Measurements from ENCODE around the gene PDE4B. TPM values are rescaled to one million over a fixed set of nuclear protein-coding genes. Genes with fewer than 3 reads are reported as not detected.

Gene PDE4B
- total RNA-seq, 2 experiments from 2014 or later: 23.4 to 26.2 TPM

GRCh38 chr1:66208632-66209031 is 415.9 kb downstream of the PDE4B start:
- intact Hi-C loops (cut with micrococcal nuclease): no loop called here
- H3K4me3 Mint-ChIP-seq: no peak overlapping the region
- no peak overlapping the region for H3K27ac Mint-ChIP-seq
- H3K9me3 Mint-ChIP-seq: peaks cover 4% of the 10 kb centered on the region
- no peak for DNase-seq
- peaks cover 4% of the 10 kb centered on the region for H3K4me1 Mint-ChIP-seq (ENCODE audit: low read depth)
- peaks cover 2% of the 10 kb centered on the region for H3K27me3 Mint-ChIP-seq (ENCODE audit: low read depth)
- peaks cover 3% of the 10 kb centered on the region for H3K36me3 Mint-ChIP-seq (ENCODE audit: low read depth)
- CTCF ChIA-PET: interaction anchor here (0.9 to 2.4 kb wide), 2 partner anchors 34 to 249 kb away, joined by 3 to 8 read pairs; no protein-coding TSS in a partner anchor

- H3K9me3 Mint-ChIP-seq: no peaks in the 10 kb centered on the region
- no peak overlapping the region for H3K27ac Mint-ChIP-seq
- no peak for DNase-seq
- CTCF ChIA-PET: no interaction called here
- peaks cover 16% of the 10 kb centered on the region for H3K4me1 Mint-ChIP-seq (ENCODE audit: low read depth)
- no peaks in the 10 kb centered on the region for H3K36me3 Mint-ChIP-seq (ENCODE audit: low read depth)
- intact Hi-C loops (cut with micrococcal nuclease): no loop called here
- H3K4me3 Mint-ChIP-seq: no peak overlapping the region
- peaks cover 2% of the 10 kb centered on the region for H3K27me3 Mint-ChIP-seq (ENCODE audit: low read depth)
These were observed 418.0 kb downstream of the PDE4B start for GRCh38 chr1:66210635-66211244.

GRCh38 chr1:66211521-66211920 is 418.8 kb downstream of the PDE4B start:
- H3K4me3 Mint-ChIP-seq: no peak overlapping the region
- peaks cover 2% of the 10 kb centered on the region for H3K27me3 Mint-ChIP-seq (ENCODE audit: low read depth)
- CTCF ChIA-PET: no interaction called here
- H3K4me1 Mint-ChIP-seq (ENCODE audit: low read depth): peaks cover 17% of the 10 kb centered on the region
- H3K9me3 Mint-ChIP-seq: no peaks in the 10 kb centered on the region
- intact Hi-C loops (cut with micrococcal nuclease): no loop called here
- no peak overlapping the region for H3K27ac Mint-ChIP-seq
- no peaks in the 10 kb centered on the region for H3K36me3 Mint-ChIP-seq (ENCODE audit: low read depth)
- DNase-seq: no peak

GRCh38 chr1:66213491-66213890 is 420.8 kb downstream of the PDE4B start:
- peaks cover 17% of the 10 kb centered on the region for H3K4me1 Mint-ChIP-seq (ENCODE audit: low read depth)
- H3K27me3 Mint-ChIP-seq (ENCODE audit: low read depth): peaks cover 2% of the 10 kb centered on the region
- H3K9me3 Mint-ChIP-seq: no peaks in the 10 kb centered on the region
- H3K27ac Mint-ChIP-seq: no peak overlapping the region
- H3K36me3 Mint-ChIP-seq (ENCODE audit: low read depth): no peaks in the 10 kb centered on the region
- intact Hi-C loops (cut with micrococcal nuclease): no loop called here
- no peak for DNase-seq
- CTCF ChIA-PET: interaction anchor here (0.7 kb wide), 1 partner anchor 226 kb away, joined by 3 read pairs; no protein-coding TSS in a partner anchor
- no peak overlapping the region for H3K4me3 Mint-ChIP-seq

DNA sequence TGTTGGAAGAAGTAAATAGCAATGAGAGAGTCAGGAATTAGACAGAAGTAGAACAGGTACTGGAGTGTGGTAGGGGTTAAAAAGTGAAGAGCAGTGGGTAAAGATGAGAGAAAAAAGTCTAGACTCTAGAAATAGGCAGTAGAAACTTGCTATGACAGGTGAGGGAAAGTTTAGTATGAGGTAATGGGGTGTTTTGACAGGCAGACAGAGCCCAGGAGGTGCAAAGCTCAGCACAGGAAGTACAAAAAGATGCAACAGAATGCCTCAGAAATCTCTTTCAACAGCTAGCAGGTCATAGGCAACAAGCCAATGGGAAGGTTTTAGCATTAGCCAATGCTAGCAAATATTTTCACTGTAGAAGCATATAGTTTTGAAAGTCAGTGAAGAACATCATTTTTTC is 422.2 kb downstream of the PDE4B start:
- H3K27me3 Mint-ChIP-seq (ENCODE audit: low read depth): no peaks in the 10 kb centered on the region
- no peaks in the 10 kb centered on the region for H3K9me3 Mint-ChIP-seq
- peak overlapping the region; percentile 1 for H3K27ac Mint-ChIP-seq

GRCh38 chr1:66217021-66217420 is 424.3 kb downstream of the PDE4B start:
- CTCF ChIA-PET: interaction anchor here (2.4 kb wide), 1 partner anchor 25 kb away, joined by 7 read pairs; no protein-coding TSS in a partner anchor
- no peaks in the 10 kb centered on the region for H3K27me3 Mint-ChIP-seq (ENCODE audit: low read depth)
- intact Hi-C loops (cut with micrococcal nuclease): no loop called here
- H3K36me3 Mint-ChIP-seq (ENCODE audit: low read depth): no peaks in the 10 kb centered on the region
- no peak overlapping the region for H3K27ac Mint-ChIP-seq
- no peaks in the 10 kb centered on the region for H3K9me3 Mint-ChIP-seq
- H3K4me3 Mint-ChIP-seq: no peak overlapping the region
- no peak for DNase-seq
- peaks cover 17% of the 10 kb centered on the region for H3K4me1 Mint-ChIP-seq (ENCODE audit: low read depth)

More for the DNA sequence above, 422.2 kb downstream of the PDE4B start:
- CTCF ChIA-PET: interaction anchor here (1.3 kb wide), 2 partner anchors 27 to 29 kb away, joined by 3 to 9 read pairs; no protein-coding TSS in a partner anchor
- Mint-ChIP-seq H3K4me3 (no peak overlapping the region), H3K36me3 (ENCODE audit: low read depth) (no peaks in the 10 kb centered on the region), H3K4me1 (ENCODE audit: low read depth) (peaks cover 17% of the 10 kb centered on the region)
- intact Hi-C loops (cut with micrococcal nuclease): loop anchor here (1.0 to 2.0 kb wide), 5 partner anchors 16 to 86 kb away; no protein-coding TSS in a partner anchor
- peak; percentile 57 for DNase-seq

- Mint-ChIP-seq H3K36me3 (ENCODE audit: low read depth) (no peaks in the 10 kb centered on the region), H3K4me1 (ENCODE audit: low read depth) (peaks cover 17% of the 10 kb centered on the region), H3K27ac (no peak overlapping the region), H3K9me3 (no peaks in the 10 kb centered on the region), H3K4me3 (no peak overlapping the region), H3K27me3 (ENCODE audit: low read depth) (no peaks in the 10 kb centered on the region)
- CTCF ChIA-PET: interaction anchor here (2.4 kb wide), 1 partner anchor 25 kb away, joined by 7 read pairs; no protein-coding TSS in a partner anchor
- no peak for DNase-seq
- intact Hi-C loops (cut with micrococcal nuclease): no loop called here
These were observed 424.9 kb downstream of the PDE4B start for GRCh38 chr1:66217561-66217960.

DNA sequence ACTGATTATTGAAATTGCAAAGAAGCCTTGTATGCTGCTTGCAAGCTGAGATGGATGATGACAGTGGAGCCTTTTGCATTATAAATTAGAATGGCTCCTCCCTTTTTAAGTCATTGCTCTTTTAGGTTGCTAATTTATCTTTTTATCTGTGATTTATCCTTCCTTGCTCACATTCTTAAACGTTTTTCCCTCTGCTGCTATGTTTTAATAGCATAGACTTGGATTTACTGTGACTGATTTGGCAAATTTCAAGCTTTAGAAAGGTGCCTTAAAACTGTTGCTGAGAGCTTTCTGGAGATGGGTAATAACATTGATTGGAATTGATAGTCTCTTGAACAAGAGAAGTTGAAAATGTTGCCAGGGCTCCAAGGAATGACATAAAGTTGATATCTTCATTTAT is 427.8 kb downstream of the PDE4B start:
- CTCF ChIA-PET: interaction anchor here (1.2 kb wide), 1 partner anchor 22 kb away, joined by 3 read pairs; no protein-coding TSS in a partner anchor
- Mint-ChIP-seq H3K4me3 (no peak overlapping the region), H3K4me1 (ENCODE audit: low read depth) (peaks cover 12% of the 10 kb centered on the region), H3K27ac (no peak overlapping the region), H3K36me3 (ENCODE audit: low read depth) (no peaks in the 10 kb centered on the region), H3K27me3 (ENCODE audit: low read depth) (peaks cover 3% of the 10 kb centered on the region), H3K9me3 (no peaks in the 10 kb centered on the region)
- intact Hi-C loops (cut with micrococcal nuclease): no loop called here
- DNase-seq: no peak

DNA sequence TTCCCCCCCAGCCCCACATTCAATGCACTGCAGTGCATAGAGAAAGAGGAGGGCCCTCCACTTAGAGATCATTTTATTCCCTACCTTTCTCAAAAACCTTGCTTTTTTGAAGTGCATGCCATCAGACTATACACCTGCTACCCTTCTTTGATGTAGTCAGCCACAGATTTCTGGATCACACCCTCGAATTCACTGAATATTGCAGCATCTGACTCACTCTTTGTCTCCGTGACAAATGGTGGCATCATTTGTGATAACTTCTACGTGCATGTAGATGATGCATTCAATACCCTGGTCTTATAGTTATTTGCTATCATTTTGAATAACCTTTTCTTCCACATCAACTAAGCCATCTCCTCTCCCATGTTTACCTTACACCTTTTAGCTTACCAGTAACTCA is 431.0 kb downstream of the PDE4B start:
- Mint-ChIP-seq H3K4me1 (ENCODE audit: low read depth) (peaks cover 8% of the 10 kb centered on the region), H3K36me3 (ENCODE audit: low read depth) (no peaks in the 10 kb centered on the region), H3K27ac (peak overlapping the region; percentile 1), H3K27me3 (ENCODE audit: low read depth) (peaks cover 3% of the 10 kb centered on the region), H3K9me3 (no peaks in the 10 kb centered on the region), H3K4me3 (no peak overlapping the region)
- CTCF ChIA-PET: interaction anchor here (0.7 to 1.9 kb wide), 3 partner anchors 14 to 948 kb away, joined by 3 to 13 read pairs (median 4); no protein-coding TSS in a partner anchor
- peak; percentile 49 for DNase-seq
- intact Hi-C loops (cut with micrococcal nuclease): no loop called here

GRCh38 chr1:66226985-66227384 is 434.3 kb downstream of the PDE4B start:
- Mint-ChIP-seq H3K4me3 (no peak overlapping the region), H3K36me3 (ENCODE audit: low read depth) (no peaks in the 10 kb centered on the region), H3K27me3 (ENCODE audit: low read depth) (peaks cover 5% of the 10 kb centered on the region), H3K27ac (no peak overlapping the region), H3K4me1 (ENCODE audit: low read depth) (peaks cover 18% of the 10 kb centered on the region), H3K9me3 (no peaks in the 10 kb centered on the region)
- CTCF ChIA-PET: interaction anchor here (4.1 kb wide), 1 partner anchor 16 kb away, joined by 37 read pairs; no protein-coding TSS in a partner anchor
- no peak for DNase-seq
- intact Hi-C loops (cut with micrococcal nuclease): no loop called here

DNA sequence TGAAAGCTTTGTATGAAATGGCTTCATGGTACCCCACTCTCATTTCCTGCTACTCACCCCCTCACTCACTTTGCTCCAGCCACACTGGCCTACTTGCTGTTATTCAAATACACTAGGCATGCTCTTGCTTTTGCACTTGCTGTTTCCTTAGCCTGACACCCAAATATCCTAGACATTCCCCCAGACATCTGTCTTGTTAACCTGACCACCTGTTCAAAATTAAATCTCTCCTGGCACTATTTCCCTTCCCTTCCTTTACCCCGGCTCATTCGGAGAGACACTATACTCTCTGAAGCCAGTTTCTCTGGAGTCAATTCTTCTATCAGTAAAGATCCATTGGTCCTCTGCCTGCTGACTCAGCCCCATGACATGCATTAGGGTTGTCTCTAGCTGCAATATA is 435.3 kb downstream of the PDE4B start:
- Mint-ChIP-seq H3K27me3 (ENCODE audit: low read depth) (peaks cover 5% of the 10 kb centered on the region), H3K4me1 (ENCODE audit: low read depth) (peaks cover 20% of the 10 kb centered on the region), H3K36me3 (ENCODE audit: low read depth) (no peaks in the 10 kb centered on the region), H3K9me3 (no peaks in the 10 kb centered on the region), H3K27ac (no peak overlapping the region), H3K4me3 (no peak overlapping the region)
- no peak for DNase-seq
- intact Hi-C loops (cut with micrococcal nuclease): no loop called here
- CTCF ChIA-PET: interaction anchor here (0.8 to 4.1 kb wide), 2 partner anchors 15 to 268 kb away, joined by 3 to 37 read pairs; no protein-coding TSS in a partner anchor

GRCh38 chr1:66231217-66231616 is 438.5 kb downstream of the PDE4B start:
- intact Hi-C loops (cut with micrococcal nuclease): loop anchor here (1.0 kb wide), 4 partner anchors 12 to 94 kb away; no protein-coding TSS in a partner anchor
- CTCF ChIA-PET: interaction anchor here (0.7 to 2.6 kb wide), 2 partner anchors 11 to 133 kb away, joined by 6 to 24 read pairs; no protein-coding TSS in a partner anchor
- no peaks in the 10 kb centered on the region for H3K9me3 Mint-ChIP-seq
- no peak overlapping the region for H3K4me3 Mint-ChIP-seq
- H3K27me3 Mint-ChIP-seq (ENCODE audit: low read depth): peaks cover 4% of the 10 kb centered on the region
- H3K27ac Mint-ChIP-seq: peak overlapping the region; percentile 5
- no peaks in the 10 kb centered on the region for H3K36me3 Mint-ChIP-seq (ENCODE audit: low read depth)
- peaks cover 11% of the 10 kb centered on the region for H3K4me1 Mint-ChIP-seq (ENCODE audit: low read depth)
- DNase-seq: no peak

Measured in activated naive CD4-positive, alpha-beta T cell treated with anti-CD3 and anti-CD28 coated beads for 36 hours (primary cell).